Peyer's patch (tissue), 4 donors: ENCODE measurements around the gene LAMTOR4. TPM values are rescaled to one million over a fixed set of nuclear protein-coding genes. Genes with fewer than 3 reads are reported as not detected.
A peak's percentile ranks its signal among the peaks of the same experiment; 100 is the strongest.
"Not testable (repeated sequence)": the region's sequence is repeated elsewhere in the genome, so short reads cannot be mapped to it uniquely, and the experiment has no call there.

Experiments
- DNase-seq, 3 donors: peaks; one replicate each; pipeline ENCODE4 v3.0.0-alpha.2; 2017 to 2019
- H3K27ac ChIP-seq, 4 donors: fragments of 200-600 bp; sonication (generic); one replicate each; pipeline ENCODE4 v1.5.1; 2016 to 2019
- H3K27me3 ChIP-seq, 2 donors: fragments of 200-600 bp; sonication (generic); one replicate each; pipeline ENCODE4 v1.5.1; 2019
- H3K36me3 ChIP-seq, 3 donors: fragments of 200-600 bp; sonication (generic); one replicate each; pipeline ENCODE4 v1.5.1; 2016 to 2019
- H3K4me1 ChIP-seq, 4 donors: fragments of 200-600 bp; sonication (generic); one replicate each; pipeline ENCODE4 v1.5.1; 2016 to 2019
- H3K4me3 ChIP-seq, 4 donors: fragments of 200-600 bp; sonication (generic); 1 replicate in 3 of 4; 2 replicates in 1 of 4; pipeline ENCODE4 v1.5.1; 2016 to 2019; ENCODE audit warnings: mild to moderate bottlenecking in 1 of 4
- H3K9me3 ChIP-seq, 4 donors: fragments of 200-600 bp; sonication (generic); one replicate each; pipeline ENCODE4 v1.5.1; 2016 to 2019; ENCODE audit warnings: mild to moderate bottlenecking in 1 of 4
- CTCF ChIP-seq, 6 experiments: fragments of 450-650 bp in 4 of 6; fragments of 200-600 bp in 2 of 6; sonication (generic) in 1 of 6; IDR thresholded peaks; one replicate each; pipeline ENCODE4 v1.5.1; 2017 to 2019; ENCODE audit warnings: antibody characterized with exemption in 6 of 6, mild to moderate bottlenecking in 3 of 6, moderate library complexity in 1 of 6
- POLR2A ChIP-seq, 2 donors: fragments of 450-650 bp; IDR thresholded peaks; one replicate each; pipeline ENCODE4 v1.5.1; 2017; ENCODE audit warnings: antibody characterized with exemption in 2 of 2, mild to moderate bottlenecking in 2 of 2, moderate library complexity in 2 of 2
- total RNA-seq, 4 donors: library from RNA; depleted of rRNA; stranded (reverse); fragments of >200 nt; gene quantifications; one replicate each; pipeline ENCODE4 v1.1.0, GENCODE V29; 2016

The LAMTOR4 gene
- total RNA-seq, 4 donors from 2014 or later: 194 to 312 (median 237) TPM

- no peak overlapping the region for H3K4me3 ChIP-seq
- no peak for DNase-seq
- H3K4me1 ChIP-seq: peaks cover 0 to 57% (median 11%) of the 10 kb centered on the region in 4 donors
- no peaks in the 10 kb centered on the region for H3K36me3 ChIP-seq
- no peaks in the 10 kb centered on the region for H3K9me3 ChIP-seq
- no peak for TF ChIP-seq CTCF (IDR thresholded peaks at IDR 0.05)
- no peak for TF ChIP-seq POLR2A (IDR thresholded peaks at IDR 0.05)
- H3K27me3 ChIP-seq: no peaks in the 10 kb centered on the region
- H3K27ac ChIP-seq: peak overlapping the region in 2 of 4 donors; percentile 98 to 99
Measured at GRCh38 chr7:100128637-100128963, 20.1 kb upstream of the LAMTOR4 start.

GRCh38 chr7:100130220-100130607 lies 18.5 kb upstream of the LAMTOR4 start:
- H3K9me3 ChIP-seq, H3K27me3 ChIP-seq, DNase-seq, H3K36me3 ChIP-seq: not testable (repeated sequence)
- Histone ChIP-seq H3K4me3 (peak overlapping the region in 1 of 4 donors; percentile 45), H3K4me1 (peaks cover 0 to 47% (median 11%) of the 10 kb centered on the region in 4 donors), H3K27ac (peak overlapping the region in 3 of 4 donors; percentile 62 to 82 (median 74))

GRCh38 chr7:100130608-100131453 lies 17.9 kb upstream of the LAMTOR4 start:
- peak; percentile 83 to 93 (median 92) for DNase-seq
- H3K4me3 ChIP-seq: peak overlapping the region in 2 of 4 donors; percentile 45 to 46
- TF ChIP-seq POLR2A (IDR thresholded peaks at IDR 0.05) (peak; percentile 32 to 59), CTCF (IDR thresholded peaks at IDR 0.05) (peak; percentile 81 to 96 (median 91))
- H3K27me3 ChIP-seq: no peaks in the 10 kb centered on the region
- H3K4me1 ChIP-seq: peaks cover 0 to 41% (median 5%) of the 10 kb centered on the region in 4 donors
- no peaks in the 10 kb centered on the region for H3K36me3 ChIP-seq
- H3K9me3 ChIP-seq: no peaks in the 10 kb centered on the region
- peak overlapping the region in 3 of 4 donors; percentile 62 to 82 (median 74) for H3K27ac ChIP-seq

GRCh38 chr7:100132126-100132525 lies 16.6 kb upstream of the LAMTOR4 start:
- TF ChIP-seq POLR2A (IDR thresholded peaks at IDR 0.05): no peak
- no peak for TF ChIP-seq CTCF (IDR thresholded peaks at IDR 0.05)
- no peaks in the 10 kb centered on the region for H3K9me3 ChIP-seq
- no peak for DNase-seq
- H3K27me3 ChIP-seq: no peaks in the 10 kb centered on the region
- no peak overlapping the region for H3K27ac ChIP-seq
- no peak overlapping the region for H3K4me3 ChIP-seq
- no peaks in the 10 kb centered on the region for H3K36me3 ChIP-seq
- peaks cover 0 to 36% (median 2%) of the 10 kb centered on the region in 4 donors for H3K4me1 ChIP-seq

GRCh38 chr7:100132697-100133151 lies 16.0 kb upstream of the LAMTOR4 start:
- no peaks in the 10 kb centered on the region for H3K36me3 ChIP-seq
- peaks cover 0 to 35% (median 2%) of the 10 kb centered on the region in 4 donors for H3K4me1 ChIP-seq
- TF ChIP-seq POLR2A (IDR thresholded peaks at IDR 0.05) (no peak), CTCF (IDR thresholded peaks at IDR 0.05) (peak; percentile 70 to 94 (median 89))
- DNase-seq: peak; percentile 67 to 84 (median 75)
- H3K27me3 ChIP-seq: no peaks in the 10 kb centered on the region
- no peak overlapping the region for H3K4me3 ChIP-seq
- no peaks in the 10 kb centered on the region for H3K9me3 ChIP-seq
- H3K27ac ChIP-seq: no peak overlapping the region
